HT-29 (cell line): ENCODE results near the gene KRTAP4-2. TPM values are rescaled to one million over a fixed set of nuclear protein-coding genes. Genes with fewer than 3 reads are reported as not detected.
"Not testable (repeated sequence)": the region's sequence is repeated elsewhere in the genome, so short reads cannot be mapped to it uniquely, and the experiment has no call there.

Source experiments
- DNase-seq: peaks from one replicate; pipeline ENCODE4 v3.0.0-alpha.2; 2015; ENCODE audit warnings: low spot score
- total RNA-seq: library from RNA; depleted of rRNA; stranded (reverse); fragments of >200 nt; shearing (Covaris generic); gene quantifications from 2 replicates; pipeline ENCODE4 v1.2.3, GENCODE V29; 2014; rRNA removed

KRTAP4-2 gene
- total RNA-seq = not detected in 2 replicates

- DNase-seq = no peak
Measured at GRCh38 chr17:41177727-41178271, at the start of gene KRTAP4-2. TSS of gene KRTAP4-2 (minus strand) at chr17:41178221. CDS start at chr17:41178164, 57 bp downstream.

GRCh38 chr17:41226598-41227095 is 48.6 kb upstream of the KRTAP4-2 start, which contains the start of gene KRTAP9-2:
TSS of gene KRTAP9-2 (plus strand) at chr17:41226648. CDS start at chr17:41226655, 7 bp downstream.
- not testable (repeated sequence) for DNase-seq

- no peak for DNase-seq
Measured at GRCh38 chr17:41226051-41226450, 48.0 kb upstream of the KRTAP4-2 start.

- no peak for DNase-seq
Measured at GRCh38 chr17:41223821-41224220, 45.8 kb upstream of the KRTAP4-2 start.

- no peak for DNase-seq
Measured at GRCh38 chr17:41215681-41216080, 37.7 kb upstream of the KRTAP4-2 start.

- no peak for DNase-seq
Measured at GRCh38 chr17:41212524-41213169, 34.6 kb upstream of the KRTAP4-2 start.

- peak; percentile 25 for DNase-seq
Measured at GRCh38 chr17:41211845-41212466, 33.9 kb upstream of the KRTAP4-2 start.

GRCh38 chr17:41199421-41200078 is 21.5 kb upstream of the KRTAP4-2 start:
- DNase-seq = no peak

- DNase-seq = no peak
Measured at GRCh38 chr17:41196068-41196467, 18.0 kb upstream of the KRTAP4-2 start.

GRCh38 chr17:41190328-41190727 is 12.3 kb upstream of the KRTAP4-2 start:
- no peak for DNase-seq

GRCh38 chr17:41189837-41190318 is 11.9 kb upstream of the KRTAP4-2 start, which contains the start of gene KRTAP9-1:
TSS of gene KRTAP9-1 (plus strand) at chr17:41189887. CDS start at chr17:41189887, 0 bp downstream.
- not testable (repeated sequence) for DNase-seq

GRCh38 chr17:41186872-41187271 is 8.9 kb upstream of the KRTAP4-2 start:
- no peak for DNase-seq

- no peak for DNase-seq
Measured at GRCh38 chr17:41185001-41185400, 7.0 kb upstream of the KRTAP4-2 start.

GRCh38 chr17:41184480-41184961 is 6.5 kb upstream of the KRTAP4-2 start, which contains the start of gene KRTAP4-1:
TSS of gene KRTAP4-1 (minus strand) at chr17:41184911. CDS start at chr17:41184854, 57 bp downstream.
- DNase-seq = no peak

- no peak for DNase-seq
Measured at GRCh38 chr17:41178843-41179616, 1.0 kb upstream of the KRTAP4-2 start.

- no peak for DNase-seq
Measured at GRCh38 chr17:41178341-41178740, 320 bp upstream of the KRTAP4-2 start.

- DNase-seq = no peak
Measured at GRCh38 chr17:41176744-41177387, 1.2 kb downstream of the KRTAP4-2 start.

- DNase-seq = no peak
Measured at GRCh38 chr17:41171886-41172285, 6.1 kb downstream of the KRTAP4-2 start.

GRCh38 chr17:41168121-41168520 is 9.9 kb downstream of the KRTAP4-2 start, which contains the start of gene KRTAP4-3:
TSS of gene KRTAP4-3 (minus strand) at chr17:41168221. CDS start at chr17:41168172, 49 bp downstream.
- DNase-seq = no peak

GRCh38 chr17:41167561-41167960 is 10.5 kb downstream of the KRTAP4-2 start:
- DNase-seq = no peak
